Body of pancreas (tissue), 4 donors: ENCODE results near the gene DTL.

Experiments used
- POLR2A ChIP-seq, 3 donors: fragments of 450-650 bp; IDR thresholded peaks; one replicate each; pipeline ENCODE4 v1.6.1; 2016; ENCODE audit warnings: antibody characterized with exemption in 3 of 3, mild to moderate bottlenecking in 2 of 3
- TF ChIP-seq, protein P1 (sequence below), 7 experiments: fragments of 450-650 bp in 4 of 7; fragments of 200-600 bp in 3 of 7; sonication (generic) in 3 of 7; IDR thresholded peaks; one replicate each; pipeline ENCODE4 v1.5.1; 2016 to 2019; ENCODE audit warnings: antibody characterized with exemption in 7 of 7

DNA sequence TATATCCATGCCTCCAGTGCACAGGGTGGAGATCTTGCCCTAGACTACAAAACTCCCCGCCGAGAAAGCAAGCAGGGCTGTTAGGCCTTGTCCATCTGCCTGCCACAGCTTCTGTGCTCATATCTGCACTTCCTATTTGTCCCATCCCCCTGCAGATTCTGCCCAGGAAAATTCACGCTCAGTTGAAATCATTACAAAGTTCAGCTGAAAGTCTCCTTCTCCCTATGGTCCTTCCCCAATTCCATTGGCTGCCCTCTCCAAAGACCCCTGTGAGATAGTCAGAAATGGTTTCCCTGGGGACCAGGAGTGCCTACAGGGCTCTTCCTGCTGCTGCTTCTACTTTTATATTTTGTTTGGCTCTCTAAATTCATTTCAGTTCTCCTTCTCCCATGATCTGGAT is 63.2 kb downstream of the DTL start:
- TF ChIP-seq, protein P1, sequence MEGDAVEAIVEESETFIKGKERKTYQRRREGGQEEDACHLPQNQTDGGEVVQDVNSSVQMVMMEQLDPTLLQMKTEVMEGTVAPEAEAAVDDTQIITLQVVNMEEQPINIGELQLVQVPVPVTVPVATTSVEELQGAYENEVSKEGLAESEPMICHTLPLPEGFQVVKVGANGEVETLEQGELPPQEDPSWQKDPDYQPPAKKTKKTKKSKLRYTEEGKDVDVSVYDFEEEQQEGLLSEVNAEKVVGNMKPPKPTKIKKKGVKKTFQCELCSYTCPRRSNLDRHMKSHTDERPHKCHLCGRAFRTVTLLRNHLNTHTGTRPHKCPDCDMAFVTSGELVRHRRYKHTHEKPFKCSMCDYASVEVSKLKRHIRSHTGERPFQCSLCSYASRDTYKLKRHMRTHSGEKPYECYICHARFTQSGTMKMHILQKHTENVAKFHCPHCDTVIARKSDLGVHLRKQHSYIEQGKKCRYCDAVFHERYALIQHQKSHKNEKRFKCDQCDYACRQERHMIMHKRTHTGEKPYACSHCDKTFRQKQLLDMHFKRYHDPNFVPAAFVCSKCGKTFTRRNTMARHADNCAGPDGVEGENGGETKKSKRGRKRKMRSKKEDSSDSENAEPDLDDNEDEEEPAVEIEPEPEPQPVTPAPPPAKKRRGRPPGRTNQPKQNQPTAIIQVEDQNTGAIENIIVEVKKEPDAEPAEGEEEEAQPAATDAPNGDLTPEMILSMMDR (IDR thresholded peaks at IDR 0.05) = no peak
- TF ChIP-seq POLR2A (IDR thresholded peaks at IDR 0.05) = no peak
